Ishikawa (cell line): ENCODE measurements around the gene CUL7.

Source experiments
- CEBPB ChIP-seq: IDR thresholded peaks from 2 replicates; pipeline ENCODE4 v1.6.1; 2012
- CREB1 ChIP-seq: IDR thresholded peaks from 2 replicates; pipeline ENCODE4 v1.6.1; 2012; ENCODE audit warnings: low read depth
- EGR1 ChIP-seq: IDR thresholded peaks from 2 replicates; pipeline ENCODE4 v1.6.1; 2012
- EP300 ChIP-seq: IDR thresholded peaks from 2 replicates; pipeline ENCODE4 v1.6.1; 2012; ENCODE audit warnings: borderline replicate concordance
- FOXM1 ChIP-seq: IDR thresholded peaks from 2 replicates; pipeline ENCODE4 v1.6.1; 2012; ENCODE audit warnings: low read depth, borderline replicate concordance
- NFIC ChIP-seq: IDR thresholded peaks from 2 replicates; pipeline ENCODE4 v1.6.1; 2012
- RAD21 ChIP-seq: IDR thresholded peaks from 2 replicates; pipeline ENCODE4 v1.6.1; 2012; ENCODE audit warnings: low read depth
- TAF1 ChIP-seq: IDR thresholded peaks from 2 replicates; pipeline ENCODE4 v1.6.1; 2012; ENCODE audit warnings: low read depth, mild to moderate bottlenecking
- TCF12 ChIP-seq: IDR thresholded peaks from 2 replicates; pipeline ENCODE4 v1.6.1; 2012; ENCODE audit warnings: low read depth
- TEAD4 ChIP-seq: IDR thresholded peaks from 2 replicates; pipeline ENCODE4 v1.6.1; 2012
- YY1 ChIP-seq: IDR thresholded peaks from 2 replicates; pipeline ENCODE4 v1.6.1; 2012; ENCODE audit warnings: low read depth
- ZBTB7A ChIP-seq: IDR thresholded peaks from 2 replicates; pipeline ENCODE4 v1.6.1; 2012; ENCODE audit warnings: low read depth
- TF ChIP-seq, protein P1 (sequence below): IDR thresholded peaks from 2 replicates; pipeline ENCODE4 v1.6.1; 2012
- TF ChIP-seq, protein P2 (sequence below): IDR thresholded peaks from 2 replicates; pipeline ENCODE4 v1.6.1; 2012
- TF ChIP-seq, protein P3 (sequence below): IDR thresholded peaks from 2 replicates; pipeline ENCODE4 v1.6.1; 2012; ENCODE audit warnings: low read depth, mild to moderate bottlenecking

Gene CUL7

DNA sequence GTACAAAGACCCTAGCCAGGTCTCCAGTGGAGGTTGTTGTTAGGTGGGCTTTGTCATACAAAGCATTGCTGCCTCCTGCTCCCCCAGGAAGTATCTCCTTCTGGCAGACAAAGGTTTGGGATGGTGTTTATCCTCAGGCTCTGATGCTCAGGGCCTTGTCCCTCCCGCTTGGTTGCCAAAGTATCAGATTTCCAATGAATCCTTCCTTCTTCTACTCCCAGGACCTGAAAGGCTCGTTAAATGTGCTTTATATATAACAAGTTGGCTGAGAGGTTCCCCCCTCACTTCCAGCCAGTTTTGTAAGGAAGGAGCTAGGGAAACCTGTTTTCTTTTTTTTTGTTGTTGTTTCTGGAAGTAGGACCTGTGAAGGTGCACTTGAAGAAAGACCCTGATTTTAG is 36.9 kb upstream of the CUL7 start:
- TF ChIP-seq NFIC, result no peak
- TF ChIP-seq ZBTB7A, result no peak
- no peak for TF ChIP-seq YY1
- no peak for TF ChIP-seq FOXM1
- no peak for TF ChIP-seq EP300
- TF ChIP-seq RAD21, result no peak
- TF ChIP-seq TCF12, result no peak
- TF ChIP-seq TEAD4, result no peak
- TF ChIP-seq TAF1, result no peak
- TF ChIP-seq CEBPB, result no peak
- TF ChIP-seq, protein P1, sequence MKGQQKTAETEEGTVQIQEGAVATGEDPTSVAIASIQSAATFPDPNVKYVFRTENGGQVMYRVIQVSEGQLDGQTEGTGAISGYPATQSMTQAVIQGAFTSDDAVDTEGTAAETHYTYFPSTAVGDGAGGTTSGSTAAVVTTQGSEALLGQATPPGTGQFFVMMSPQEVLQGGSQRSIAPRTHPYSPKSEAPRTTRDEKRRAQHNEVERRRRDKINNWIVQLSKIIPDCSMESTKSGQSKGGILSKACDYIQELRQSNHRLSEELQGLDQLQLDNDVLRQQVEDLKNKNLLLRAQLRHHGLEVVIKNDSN, result no peak
- no peak for TF ChIP-seq CREB1
- no peak for TF ChIP-seq EGR1
- TF ChIP-seq, protein P2, sequence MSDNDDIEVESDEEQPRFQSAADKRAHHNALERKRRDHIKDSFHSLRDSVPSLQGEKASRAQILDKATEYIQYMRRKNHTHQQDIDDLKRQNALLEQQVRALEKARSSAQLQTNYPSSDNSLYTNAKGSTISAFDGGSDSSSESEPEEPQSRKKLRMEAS, result no peak

DNA sequence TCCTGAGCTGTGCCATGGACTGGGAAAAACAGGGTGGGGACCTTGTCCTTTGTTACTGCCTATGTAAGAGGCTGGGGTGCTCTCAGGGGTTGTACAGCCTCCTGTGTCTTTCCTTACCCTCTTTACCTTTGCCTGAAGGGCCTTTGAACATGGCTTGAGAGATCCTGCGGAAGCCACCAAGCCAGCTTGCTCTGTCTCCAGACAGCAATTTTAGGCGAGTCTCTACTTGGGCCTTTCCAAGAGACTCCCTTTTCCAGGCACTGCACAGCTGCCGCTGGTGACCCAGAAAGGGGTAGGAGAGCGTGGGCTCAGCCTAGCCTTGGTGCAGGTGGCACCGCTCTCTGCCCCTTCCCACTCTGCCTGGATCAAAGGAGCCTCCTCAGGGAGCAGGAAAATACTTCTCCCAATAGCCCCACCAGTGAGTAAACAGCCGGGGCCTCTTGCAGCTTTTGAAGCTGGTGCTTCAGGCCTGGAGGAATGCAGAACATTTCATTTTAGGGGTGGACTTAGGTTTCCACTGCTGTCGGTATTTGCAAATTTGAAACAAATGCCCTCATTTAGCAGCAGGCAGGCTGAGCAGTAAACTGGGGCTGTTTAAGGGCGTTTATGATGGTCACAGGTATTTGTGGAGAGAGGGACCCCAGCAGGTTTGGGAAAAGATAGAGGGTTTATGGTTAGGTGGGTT is 36.4 kb upstream of the CUL7 start:
- TF ChIP-seq RAD21 (no peak), CREB1 (no peak), TEAD4 (no peak), NFIC (no peak), TAF1 (no peak), ZBTB7A (no peak)
- TF ChIP-seq, protein P3, sequence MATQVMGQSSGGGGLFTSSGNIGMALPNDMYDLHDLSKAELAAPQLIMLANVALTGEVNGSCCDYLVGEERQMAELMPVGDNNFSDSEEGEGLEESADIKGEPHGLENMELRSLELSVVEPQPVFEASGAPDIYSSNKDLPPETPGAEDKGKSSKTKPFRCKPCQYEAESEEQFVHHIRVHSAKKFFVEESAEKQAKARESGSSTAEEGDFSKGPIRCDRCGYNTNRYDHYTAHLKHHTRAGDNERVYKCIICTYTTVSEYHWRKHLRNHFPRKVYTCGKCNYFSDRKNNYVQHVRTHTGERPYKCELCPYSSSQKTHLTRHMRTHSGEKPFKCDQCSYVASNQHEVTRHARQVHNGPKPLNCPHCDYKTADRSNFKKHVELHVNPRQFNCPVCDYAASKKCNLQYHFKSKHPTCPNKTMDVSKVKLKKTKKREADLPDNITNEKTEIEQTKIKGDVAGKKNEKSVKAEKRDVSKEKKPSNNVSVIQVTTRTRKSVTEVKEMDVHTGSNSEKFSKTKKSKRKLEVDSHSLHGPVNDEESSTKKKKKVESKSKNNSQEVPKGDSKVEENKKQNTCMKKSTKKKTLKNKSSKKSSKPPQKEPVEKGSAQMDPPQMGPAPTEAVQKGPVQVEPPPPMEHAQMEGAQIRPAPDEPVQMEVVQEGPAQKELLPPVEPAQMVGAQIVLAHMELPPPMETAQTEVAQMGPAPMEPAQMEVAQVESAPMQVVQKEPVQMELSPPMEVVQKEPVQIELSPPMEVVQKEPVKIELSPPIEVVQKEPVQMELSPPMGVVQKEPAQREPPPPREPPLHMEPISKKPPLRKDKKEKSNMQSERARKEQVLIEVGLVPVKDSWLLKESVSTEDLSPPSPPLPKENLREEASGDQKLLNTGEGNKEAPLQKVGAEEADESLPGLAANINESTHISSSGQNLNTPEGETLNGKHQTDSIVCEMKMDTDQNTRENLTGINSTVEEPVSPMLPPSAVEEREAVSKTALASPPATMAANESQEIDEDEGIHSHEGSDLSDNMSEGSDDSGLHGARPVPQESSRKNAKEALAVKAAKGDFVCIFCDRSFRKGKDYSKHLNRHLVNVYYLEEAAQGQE, result no peak
- TF ChIP-seq, protein P1, result no peak
- TF ChIP-seq, protein P2, result no peak

DNA sequence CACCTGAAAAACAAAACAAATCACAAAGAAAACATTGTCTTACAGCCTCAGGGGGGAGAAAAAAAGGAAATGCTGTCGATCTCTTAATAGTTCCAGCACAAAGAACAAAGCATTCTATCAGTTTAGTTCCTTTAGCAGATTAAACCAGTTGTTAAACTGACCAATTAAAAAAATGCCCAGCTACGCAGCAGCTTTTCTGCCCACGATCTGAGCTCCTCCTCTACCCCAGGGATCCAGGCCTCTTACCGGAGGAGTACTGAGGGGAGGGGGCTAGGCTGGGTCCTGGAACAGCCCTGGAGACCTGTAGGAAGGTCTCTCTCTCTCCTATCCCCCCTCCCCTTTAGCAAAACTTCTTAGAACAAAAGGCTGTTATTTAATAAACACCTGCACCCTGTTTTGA is 35.8 kb upstream of the CUL7 start:
- TF ChIP-seq YY1, result no peak
- TF ChIP-seq ZBTB7A, result no peak

- no peak for TF ChIP-seq FOXM1
- no peak for TF ChIP-seq TAF1
- TF ChIP-seq, protein P2, result no peak
- no peak for TF ChIP-seq CEBPB
- TF ChIP-seq EP300, result no peak
- TF ChIP-seq ZBTB7A, result no peak
- TF ChIP-seq TCF12, result no peak
- no peak for TF ChIP-seq TEAD4
- no peak for TF ChIP-seq CREB1
- no peak for TF ChIP-seq NFIC
- TF ChIP-seq YY1, result no peak
- no peak for TF ChIP-seq EGR1
- TF ChIP-seq, protein P1, result no peak
- no peak for TF ChIP-seq RAD21
- TF ChIP-seq, protein P3, result no peak
Observed at GRCh38 chr6:43088654-43089056, 35.0 kb upstream of the CUL7 start.

- TF ChIP-seq, protein P2, result no peak
- TF ChIP-seq CEBPB, result no peak
- TF ChIP-seq ZBTB7A, result no peak
- TF ChIP-seq, protein P3, result no peak
- no peak for TF ChIP-seq EGR1
- no peak for TF ChIP-seq RAD21
- TF ChIP-seq, protein P1, result no peak
- no peak for TF ChIP-seq TCF12
Observed at GRCh38 chr6:43086022-43086658, 32.5 kb upstream of the CUL7 start.
